Jurkat, Clone E6-1 (cell line): Measurements from ENCODE around the gene GRAMD4.
A peak's percentile ranks its signal among the peaks of the same experiment; 100 is the strongest.
"Not testable (repeated sequence)": the region's sequence is repeated elsewhere in the genome, so short reads cannot be mapped to it uniquely, and the experiment has no call there.

Experiments used
- DNase-seq: peaks from one replicate; pipeline ENCODE4 v3.0.0-alpha.2; 2011; ENCODE audit warnings: low read depth, low spot score
- H3K4me3 ChIP-seq: 2 replicates; pipeline ENCODE4 v1.5.1; 2011; ENCODE audit warnings: mild to moderate bottlenecking, low read length, control low read depth, moderate library complexity

Gene GRAMD4

DNA sequence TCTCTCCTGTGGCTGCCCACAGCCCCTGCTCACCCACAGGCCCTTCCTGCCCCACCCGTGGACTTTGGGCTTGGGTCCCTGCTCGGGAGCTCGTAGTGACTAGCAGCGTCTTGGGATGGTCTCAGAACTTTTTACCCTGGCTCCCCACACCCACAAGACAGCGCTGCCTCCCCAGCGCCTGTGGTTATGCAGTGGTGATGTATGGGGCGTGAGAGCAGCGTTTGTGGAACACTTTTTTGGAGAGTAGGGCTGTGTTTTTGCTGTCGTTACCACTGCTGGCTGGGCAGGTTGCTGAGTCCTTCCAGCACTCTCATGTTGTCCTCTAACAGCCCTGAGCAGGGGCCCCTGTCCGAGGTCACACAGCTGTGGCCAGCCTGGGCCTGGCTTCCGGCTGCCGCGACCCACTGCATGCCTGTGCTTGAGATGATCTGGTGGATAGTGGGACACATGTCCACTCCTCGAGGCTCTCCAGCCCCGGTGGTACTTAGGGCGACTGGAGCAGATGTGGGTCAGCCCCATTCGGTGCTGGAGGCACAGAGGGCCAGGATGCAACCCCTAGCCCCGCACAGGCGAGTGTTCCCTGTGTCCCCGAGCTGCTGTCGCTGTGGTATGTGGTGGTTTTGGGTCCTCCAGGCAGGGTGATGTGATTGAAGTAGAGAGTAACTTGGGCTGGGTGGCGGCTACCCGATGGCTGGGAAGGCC, 7.1 kb upstream of the GRAMD4 start:
- DNase-seq: peak; percentile 81
- H3K4me3 ChIP-seq: peak overlapping the region; percentile 71

DNA sequence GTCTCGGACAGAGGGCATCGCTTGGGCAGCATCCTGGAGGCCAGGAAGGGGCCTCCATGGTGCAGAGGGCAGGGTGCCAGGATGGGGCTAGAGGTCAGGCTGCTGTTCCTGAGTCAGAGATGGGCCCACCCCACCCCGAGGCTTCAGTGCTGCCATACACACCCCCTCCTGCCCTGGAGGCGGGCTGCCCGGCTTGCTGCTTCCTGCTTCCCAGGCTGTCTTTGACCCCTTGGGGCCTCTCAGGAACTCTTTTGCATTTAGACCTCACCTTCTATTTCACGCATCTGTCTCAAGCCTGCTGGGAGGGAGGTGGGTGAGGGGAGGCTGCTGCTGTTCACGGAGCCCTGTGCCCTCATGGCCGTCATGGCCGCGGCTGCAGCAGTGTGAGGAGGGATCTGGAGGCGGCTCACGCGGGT, 6.6 kb upstream of the GRAMD4 start:
- H3K4me3 ChIP-seq: peak overlapping the region; percentile 71
- peak; percentile 51 for DNase-seq

DNA sequence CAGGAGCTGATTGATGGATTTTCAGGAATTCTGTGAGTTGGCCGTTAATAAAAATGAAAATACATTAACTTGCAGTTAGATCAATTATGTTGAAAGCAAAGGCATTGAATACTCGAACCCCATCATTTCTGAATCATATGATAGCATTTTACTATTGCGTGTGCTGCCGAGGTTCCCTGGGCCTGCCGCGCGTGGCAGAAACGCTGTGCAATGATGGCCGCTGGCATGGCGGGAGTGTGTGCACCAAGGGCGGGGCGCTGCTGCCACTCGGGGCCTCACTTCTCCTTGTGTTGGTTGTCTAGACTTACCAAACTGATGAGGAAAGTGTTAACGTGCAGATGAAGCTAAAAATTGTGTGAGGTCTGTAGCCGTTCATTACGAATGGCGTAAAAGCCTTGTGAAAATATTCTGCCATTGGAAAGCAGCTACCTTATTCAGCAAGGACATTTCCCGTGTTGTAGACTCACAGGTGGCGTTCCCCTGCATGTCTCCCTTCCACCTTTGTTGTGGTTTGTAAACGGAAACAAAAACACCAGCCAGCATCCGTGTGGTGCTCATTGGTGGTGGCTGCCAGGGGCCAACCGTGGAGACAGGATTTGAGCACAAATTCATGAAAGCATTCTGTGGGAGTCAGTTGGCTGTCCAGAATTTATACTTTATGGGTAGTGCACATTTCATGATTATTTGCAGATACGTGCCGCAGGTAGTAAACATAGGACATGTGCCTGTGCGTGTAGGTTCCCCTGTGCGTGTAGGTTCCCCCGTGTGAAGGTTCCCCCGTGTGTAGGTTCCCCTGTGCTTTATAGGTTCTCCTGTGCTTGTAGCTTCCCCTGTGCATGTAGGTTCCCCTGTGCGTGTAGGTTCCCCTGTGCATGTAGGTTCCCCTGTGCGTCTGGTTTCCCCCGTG, 5.9 kb upstream of the GRAMD4 start:
- peak; percentile 98 for DNase-seq
- peak overlapping the region; percentile 71 for H3K4me3 ChIP-seq

DNA sequence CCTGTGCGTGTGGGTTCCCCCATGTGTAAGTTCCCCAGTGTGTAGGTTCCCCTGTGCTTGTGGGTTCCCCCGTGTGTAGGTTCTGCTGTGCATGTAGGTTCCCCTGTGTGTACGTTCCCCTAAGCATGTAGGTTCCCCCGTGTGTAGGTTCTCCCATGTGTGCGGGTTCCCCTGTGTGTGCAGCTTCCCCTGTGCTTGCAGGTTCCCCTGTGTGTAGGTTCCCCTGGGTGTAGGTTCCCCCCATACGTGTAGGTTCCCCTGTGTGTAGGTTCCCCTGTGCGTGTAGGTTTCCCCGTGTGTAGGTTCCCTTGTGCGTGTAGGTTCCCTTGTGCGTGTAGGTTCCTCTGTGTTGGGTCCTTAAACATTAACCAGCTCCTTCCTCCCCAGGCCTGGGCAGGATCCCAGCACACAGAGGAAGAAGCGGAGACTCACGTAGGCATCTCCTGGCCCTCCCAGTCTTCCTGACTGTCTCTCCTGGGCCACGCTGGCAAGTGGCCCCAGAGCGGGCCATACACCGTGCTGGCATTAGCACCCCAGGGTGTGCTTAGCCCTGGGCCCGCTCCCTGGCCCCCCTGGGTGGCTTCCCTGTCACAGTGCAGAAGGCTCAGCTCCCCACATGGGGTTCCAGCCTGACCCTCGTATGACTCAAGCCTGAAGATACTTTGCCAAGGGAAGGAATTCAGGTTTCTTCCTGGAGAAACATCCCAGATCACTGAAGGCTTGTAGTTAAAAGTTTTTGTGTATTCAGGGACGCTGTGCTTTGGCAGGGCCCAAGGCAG, 2.8 kb upstream of the GRAMD4 start:
- H3K4me3 ChIP-seq: no peak overlapping the region
- no peak for DNase-seq

DNA sequence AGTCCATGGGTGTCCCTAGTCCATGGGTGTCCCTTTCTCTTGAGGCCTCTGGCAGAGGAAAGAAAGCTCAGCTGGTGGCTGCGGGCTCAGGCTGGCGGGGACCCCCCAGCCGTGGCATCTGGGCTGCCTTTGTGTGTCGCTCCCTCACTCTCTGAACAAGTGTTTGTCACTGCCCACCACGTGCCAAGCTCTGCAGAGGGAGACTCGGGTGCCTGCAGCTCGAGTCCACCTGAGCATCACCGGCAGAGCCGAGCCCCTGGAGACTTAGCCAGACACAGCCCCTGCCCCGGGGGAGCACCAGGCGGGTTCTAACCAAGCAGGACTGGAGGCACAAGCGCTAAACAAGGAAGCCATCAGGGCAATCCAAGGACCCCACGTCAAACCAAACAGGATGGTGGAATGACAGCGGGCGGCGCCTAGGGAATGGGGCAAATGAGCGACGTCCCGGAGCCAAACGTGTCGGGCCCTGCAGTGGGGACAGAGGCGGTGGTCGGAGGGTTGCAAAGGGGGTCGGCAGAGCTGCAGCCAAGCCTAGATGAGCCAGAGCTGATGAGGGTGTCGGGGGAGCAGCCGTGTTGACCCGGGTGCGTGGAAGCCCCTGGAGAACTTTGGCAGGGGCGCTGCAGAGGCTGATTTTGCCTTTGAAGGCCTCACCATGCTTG, 2.1 kb upstream of the GRAMD4 start:
- H3K4me3 ChIP-seq: no peak overlapping the region
- no peak for DNase-seq

DNA sequence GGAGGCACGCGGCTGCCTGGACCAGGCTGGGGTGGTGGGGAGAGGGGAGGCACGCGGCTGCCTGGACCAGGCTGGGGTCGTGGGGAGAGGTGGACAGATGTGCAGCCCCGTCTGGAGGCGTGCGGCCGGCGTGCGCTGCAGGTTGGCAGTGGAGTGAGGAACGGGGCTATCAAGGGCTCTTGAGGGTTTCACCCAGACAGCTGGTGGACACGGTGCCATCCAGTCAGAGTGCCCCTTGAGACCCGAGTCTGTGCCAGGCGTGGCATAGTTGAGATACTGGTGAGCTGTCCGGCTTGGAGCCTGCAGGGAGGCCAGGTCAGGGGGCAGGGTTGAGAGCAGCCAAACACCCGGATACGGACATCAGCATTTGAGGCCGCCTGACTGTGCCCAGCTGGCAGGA, 1.5 kb upstream of the GRAMD4 start:
- H3K4me3 ChIP-seq: peak overlapping the region; percentile 17
- DNase-seq: no peak

DNA sequence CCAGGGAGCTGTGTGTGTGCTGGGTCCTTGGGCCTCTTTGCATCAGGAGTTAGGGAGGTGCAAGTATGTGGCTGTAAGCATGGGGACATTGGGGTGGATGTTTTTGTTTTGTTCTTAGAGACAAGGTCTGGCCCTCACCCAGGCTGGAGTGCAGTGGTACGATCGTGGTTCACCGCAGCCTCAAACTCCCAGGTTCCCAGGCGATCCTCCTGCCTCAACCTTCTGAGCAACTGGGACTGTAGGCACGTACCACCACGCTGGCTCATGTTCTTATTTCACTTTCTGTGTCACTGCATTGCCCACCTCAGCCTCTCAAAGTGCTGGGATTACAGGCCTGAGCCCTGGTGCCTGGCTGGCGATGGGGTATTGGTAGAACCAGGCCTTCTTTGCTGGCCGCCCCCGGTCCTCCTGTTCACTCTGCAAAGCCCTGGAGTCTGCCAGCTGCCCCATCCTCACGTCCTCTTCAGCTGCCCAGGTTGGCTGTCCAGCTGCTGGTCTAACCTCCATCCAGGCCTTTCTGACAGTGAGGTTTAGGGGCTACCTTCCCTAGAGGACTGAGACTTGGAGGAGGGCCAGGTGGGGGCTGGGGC, 851 bp upstream of the GRAMD4 start:
- peak overlapping the region; percentile 17 for H3K4me3 ChIP-seq

DNA sequence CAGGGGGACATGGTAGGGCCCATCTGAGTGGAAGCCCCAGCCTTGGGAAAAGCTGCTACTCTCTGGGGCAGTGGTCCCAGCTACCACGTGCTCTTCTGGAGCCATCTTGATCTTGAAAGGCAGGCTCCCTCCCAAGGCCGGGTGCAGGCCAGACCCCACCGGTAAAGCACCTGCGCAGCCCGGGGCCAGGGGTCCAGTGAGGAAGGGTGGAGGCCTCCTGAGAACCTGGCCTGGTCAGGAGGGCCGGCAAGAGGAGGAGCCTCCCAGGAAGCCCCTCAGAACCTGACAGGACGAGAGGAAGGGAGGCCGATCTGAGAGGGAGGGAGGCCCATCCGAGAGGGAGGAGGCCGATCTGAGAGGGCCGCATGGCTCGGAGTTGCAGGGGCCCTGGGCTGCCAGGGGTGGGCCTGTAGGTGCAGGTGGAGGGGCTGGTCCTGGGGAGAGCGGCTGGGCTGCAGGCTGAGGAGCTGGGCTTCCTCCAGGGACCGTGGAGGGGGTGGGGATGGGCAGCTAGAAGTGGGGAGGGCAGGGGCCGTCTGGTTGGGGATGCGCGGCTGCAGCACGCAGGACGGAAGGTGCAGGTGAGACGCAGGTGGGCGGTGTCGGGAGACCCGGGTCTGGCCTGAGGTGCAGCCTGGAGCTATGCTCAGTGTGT, 529 bp downstream of the GRAMD4 start:
- H3K4me3 ChIP-seq: no peak overlapping the region
- no peak for DNase-seq

More for the DNA sequence above, 851 bp upstream of the GRAMD4 start:
- peak; percentile 84 for DNase-seq

DNA sequence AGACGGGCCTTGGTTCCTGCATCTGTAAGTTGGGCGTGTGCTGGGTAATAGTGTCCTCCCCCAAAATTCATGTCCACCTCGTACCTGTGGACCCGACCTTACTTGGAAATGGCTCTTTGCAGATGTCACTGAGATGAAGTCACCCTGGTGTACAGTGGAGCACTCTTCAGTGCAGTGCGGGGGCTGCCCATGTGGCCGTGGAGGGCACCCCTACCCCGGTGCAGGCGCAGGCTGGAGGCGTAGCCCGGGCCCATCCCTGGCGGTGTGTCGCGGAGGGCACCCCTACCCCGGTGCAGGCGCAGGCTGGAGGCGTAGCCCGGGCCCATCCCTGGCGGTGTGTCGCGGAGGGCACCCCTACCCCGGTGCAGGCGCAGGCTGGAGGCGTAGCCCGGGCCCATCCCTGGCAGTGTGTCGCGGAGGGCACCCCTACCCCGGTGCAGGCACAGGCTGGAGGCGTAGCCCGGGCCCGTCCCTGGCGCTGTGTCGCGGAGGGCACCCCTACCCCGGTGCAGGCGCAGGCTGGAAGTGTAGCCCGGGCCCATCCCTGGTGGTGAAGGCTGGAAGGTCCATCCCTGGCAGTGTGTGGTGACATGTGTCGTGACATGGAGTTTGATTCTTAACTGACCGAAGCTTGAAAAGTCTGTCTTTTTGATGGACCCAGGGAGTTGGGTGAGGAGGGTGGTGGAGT, 1.2 kb downstream of the GRAMD4 start:
- not testable (repeated sequence) for DNase-seq, H3K4me3 ChIP-seq

DNA sequence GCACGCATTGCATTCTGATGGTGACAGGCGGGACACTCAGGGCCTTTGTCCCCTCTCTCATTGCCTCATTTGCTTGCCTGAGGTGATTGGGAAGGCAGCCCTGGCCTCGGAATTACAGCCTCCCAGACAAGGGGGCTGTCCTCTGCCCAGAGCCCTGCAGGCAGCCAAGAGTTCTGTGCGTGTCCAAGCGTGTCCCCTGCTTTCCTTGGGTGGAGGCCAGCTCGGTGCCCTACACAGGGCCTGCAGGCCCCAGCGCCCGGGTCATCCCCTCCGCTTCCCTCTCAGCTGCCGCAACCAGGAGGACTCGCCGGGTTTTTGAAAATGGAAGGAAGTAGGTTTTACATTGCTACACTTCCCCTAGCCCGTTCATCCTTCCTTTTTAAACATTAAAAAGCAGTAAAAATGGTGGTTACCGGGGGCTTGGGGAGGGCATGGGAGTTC, 1.9 kb downstream of the GRAMD4 start:
- DNase-seq: no peak
- no peak overlapping the region for H3K4me3 ChIP-seq

DNA sequence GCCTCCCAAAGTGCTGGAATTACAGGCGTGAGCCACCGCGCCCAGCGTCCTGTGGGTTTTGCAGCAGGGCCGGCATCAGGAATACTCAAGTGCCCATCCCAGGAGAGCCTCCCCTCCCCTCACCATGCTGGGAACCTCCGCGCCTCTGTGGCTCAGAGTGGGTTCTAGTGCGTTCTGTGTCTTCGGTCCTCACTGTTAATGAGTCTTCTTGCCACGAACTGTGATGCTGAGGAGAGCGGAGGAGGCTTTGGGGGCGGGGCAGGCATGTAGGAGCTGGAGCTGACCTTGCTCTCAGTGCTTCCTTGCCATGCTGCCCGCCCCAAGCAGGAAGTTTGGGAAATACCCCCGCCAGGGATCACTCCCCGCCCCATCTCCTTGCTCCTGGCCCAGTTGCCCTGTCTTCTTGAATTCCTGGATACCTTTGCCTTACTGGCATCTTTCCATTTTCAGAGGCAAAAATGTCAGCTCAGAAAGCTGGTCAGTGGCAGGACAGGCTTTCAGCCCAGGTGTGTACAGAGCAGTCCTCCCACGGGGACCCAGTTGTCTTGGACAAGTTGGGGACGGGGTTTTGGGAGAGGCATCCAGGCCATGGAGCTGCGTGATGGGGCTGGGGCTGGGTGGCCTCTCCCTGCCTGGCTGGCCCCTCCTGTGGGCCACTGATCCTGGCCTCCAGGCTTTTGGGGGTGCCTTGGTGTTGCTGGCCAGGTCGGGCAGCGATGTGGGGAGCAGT, 5.1 kb downstream of the GRAMD4 start:
- DNase-seq: no peak
- H3K4me3 ChIP-seq: no peak overlapping the region

DNA sequence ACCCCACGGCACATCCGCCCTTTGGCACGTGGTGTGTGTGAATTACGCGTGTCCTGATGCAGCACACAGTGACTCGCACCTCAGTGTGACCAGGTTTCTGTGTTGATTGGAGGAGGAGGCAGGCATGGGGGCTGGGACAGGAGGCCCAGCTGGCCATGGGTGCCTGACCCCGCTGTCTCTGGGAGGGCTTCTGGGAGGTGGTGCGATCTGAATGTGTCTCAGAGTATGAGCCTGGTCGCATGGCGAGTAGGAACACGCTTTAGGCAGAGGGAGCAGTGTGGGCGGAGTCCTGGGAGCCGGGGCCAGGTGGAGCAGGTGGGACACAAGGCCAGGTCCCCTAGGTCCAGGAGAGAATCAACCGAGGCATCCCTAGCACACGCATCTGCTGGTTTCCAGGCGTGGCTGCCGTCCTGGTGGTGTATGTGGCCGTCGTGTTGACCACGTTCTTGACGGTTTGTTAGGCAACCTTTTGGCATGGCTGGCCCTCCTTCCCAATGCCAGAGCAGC, 5.7 kb downstream of the GRAMD4 start:
- no peak for DNase-seq
- H3K4me3 ChIP-seq: no peak overlapping the region

DNA sequence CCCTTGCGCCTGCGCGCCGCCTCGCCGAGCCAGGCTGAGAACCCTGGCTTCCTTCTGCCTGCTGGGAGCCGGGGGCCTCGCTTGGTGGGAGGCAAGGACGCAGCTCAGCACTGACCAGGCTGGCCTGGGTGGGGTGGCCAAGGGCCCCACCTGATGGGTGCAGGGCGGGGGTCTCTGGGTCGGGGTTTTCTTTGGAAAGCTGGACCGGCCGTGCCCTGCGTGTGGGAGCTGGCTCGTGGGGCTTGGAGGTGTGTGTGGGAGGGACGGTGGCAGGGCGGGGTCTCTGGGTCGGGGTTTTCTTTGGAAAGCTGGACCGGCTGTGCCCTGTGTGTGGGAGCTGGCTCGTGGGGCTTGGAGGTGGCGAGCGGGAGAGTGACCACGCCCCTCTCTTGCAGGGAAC, 6.2 kb downstream of the GRAMD4 start:
- DNase-seq: no peak
- no peak overlapping the region for H3K4me3 ChIP-seq

DNA sequence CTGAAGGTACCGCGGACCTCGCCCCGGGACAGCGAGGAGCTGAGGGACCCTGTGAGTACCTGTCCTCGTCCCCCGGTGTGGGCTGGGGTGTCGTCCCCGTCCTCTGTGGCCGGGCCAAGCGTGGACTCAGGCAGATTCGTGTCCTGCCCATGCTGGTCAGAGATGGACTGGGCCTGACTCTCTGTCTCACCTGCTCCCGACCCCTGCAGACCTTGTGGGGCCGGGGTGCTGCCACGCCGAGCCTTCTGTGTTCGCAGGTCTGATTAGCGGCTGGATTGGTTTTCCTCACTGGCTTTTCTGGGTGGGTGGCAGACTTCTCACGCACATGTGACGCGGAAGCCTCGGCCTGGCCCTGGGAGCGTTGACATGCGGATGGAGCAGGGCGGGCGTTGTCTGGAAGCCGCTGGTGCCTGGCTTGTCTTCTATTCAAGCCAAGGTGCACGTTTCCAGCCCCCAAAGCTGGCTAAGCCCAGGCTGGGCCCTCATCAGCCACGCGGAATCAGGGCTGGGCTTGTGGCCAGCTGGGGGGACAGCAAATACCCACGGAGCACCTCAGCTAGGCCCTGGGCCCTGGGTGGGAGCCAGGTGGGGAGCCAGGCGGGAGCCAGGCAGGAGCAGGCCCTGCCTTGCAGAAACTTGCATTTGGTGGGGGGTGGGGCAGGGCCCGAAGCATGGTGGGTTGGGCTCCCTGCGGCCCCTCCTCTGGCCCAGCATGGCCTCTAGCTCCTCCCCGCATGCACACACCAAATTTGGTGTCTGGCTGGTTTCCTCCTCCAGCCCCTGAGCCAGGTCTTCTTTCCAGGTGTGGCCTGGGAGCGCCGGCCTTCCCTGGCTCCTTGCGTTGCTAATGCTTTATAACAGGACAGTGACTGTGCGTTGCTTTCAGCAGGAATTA, 7.0 kb downstream of the GRAMD4 start:
- H3K4me3 ChIP-seq: no peak overlapping the region
- DNase-seq: no peak

DNA sequence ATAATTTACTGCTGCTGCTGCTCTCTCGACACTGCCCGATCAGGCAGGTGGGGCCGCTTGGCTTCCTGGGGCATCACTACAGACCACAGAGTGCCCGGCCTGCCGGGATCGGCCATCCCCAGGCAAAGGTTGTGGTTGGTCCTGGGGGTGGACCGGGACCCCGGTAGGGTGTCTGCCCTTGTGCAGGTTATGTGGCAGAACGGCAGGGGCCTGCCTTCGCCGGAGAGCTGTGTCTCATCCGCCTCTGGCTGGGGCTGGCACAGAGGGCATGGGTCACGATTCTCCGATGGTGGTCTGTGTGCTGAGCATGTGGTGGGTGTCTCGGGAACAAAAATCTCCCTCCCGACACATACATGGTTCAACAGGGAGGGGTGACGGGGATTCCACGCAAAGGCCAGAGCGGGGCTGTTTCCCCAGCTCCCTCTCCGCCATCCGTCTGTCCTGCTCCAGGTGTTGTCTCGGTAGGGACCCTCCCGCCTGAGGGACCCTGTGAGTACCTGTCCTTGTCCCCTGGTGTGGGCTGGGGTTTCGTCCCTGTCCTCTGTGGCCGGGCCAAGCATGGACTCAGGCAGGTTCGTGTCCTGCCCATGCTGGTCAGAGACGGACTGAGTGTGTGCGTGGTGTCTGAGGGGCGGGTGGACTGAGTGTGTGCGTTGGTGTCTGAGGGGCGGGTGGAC, 7.8 kb downstream of the GRAMD4 start:
- no peak overlapping the region for H3K4me3 ChIP-seq
- DNase-seq: no peak
